Measurements from ENCODE around the gene BCL11A. TPM values are rescaled to one million over a fixed set of nuclear protein-coding genes. Genes with fewer than 3 reads are reported as not detected.

Gene BCL11A
- total RNA-seq, 1 experiment from 2014 or later: 15.6 TPM

GRCh38 chr2:60559880-60560279, 6.4 kb upstream of the BCL11A start:
- DNase-seq (ENCODE audit: low read depth): no peak

GRCh38 chr2:60558536-60558935, 5.1 kb upstream of the BCL11A start:
- no peak for DNase-seq (ENCODE audit: low read depth)

GRCh38 chr2:60557486-60557864, 4.0 kb upstream of the BCL11A start:
- no peak for DNase-seq (ENCODE audit: low read depth)

DNA sequence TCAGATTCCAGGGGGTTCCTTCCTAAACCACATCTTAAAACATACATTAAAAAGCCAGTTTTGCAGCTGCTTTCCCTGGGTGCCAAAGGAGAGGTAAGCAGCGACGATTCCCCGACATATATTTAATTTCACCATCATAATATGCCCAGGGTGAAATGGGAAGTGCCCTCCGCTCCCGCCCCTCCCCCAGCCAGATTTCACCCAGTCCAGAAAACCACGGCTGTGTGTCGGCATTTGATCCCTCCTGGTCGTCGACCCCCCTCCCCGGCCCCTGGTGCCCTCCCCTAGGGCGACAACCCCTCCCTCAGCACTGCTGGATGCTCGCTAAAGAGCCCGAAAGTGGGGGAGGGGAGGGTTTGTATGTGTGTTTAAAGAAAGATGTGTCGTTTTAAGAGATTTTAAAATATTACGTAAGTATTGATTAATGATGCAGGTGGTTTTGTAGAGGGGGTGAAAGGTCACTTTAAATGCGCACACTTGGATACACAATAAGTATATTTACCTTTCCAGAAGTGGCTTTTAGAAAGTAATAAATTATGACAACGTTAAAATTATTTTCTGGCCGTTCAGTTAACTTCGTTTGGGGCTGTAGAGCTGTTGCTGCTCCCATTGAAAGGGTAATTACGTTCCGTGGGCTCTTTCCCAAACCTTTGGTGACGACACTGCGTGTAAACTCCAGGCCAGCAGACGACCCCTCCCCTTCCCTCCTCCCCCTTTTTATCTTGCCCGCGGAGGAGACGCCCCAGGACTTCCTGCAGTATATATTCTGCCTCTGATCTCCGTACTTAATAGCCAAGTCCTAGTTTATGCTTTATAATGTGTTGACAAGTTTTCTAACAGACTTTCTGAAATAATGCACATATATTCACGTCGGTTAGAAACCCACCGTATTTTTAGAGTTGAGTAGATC, 3.4 kb upstream of the BCL11A start:
- DNase-seq (ENCODE audit: low read depth): no peak

GRCh38 chr2:60556175-60556574, 2.7 kb upstream of the BCL11A start:
- no peak for DNase-seq (ENCODE audit: low read depth)

DNA sequence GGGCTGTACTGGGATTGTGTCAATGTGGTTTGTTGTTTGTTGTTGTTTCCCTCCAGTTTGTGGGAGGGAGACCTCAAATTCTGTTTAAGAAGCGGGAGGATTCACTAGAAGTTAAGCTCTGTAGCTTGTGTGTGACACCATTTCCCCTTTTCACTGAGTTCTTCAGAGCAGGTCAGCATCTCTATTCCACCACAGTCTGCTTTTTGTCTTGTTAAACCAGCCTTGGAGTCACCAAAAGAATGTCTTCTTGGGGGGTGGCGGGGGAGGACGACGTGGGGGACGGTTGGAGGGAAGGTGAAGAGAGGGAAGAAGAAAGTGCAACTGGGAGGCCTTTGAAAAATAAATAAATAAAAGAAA, 2.3 kb upstream of the BCL11A start:
- no peak for DNase-seq (ENCODE audit: low read depth)

GRCh38 chr2:60555066-60555782, 1.8 kb upstream of the BCL11A start:
- DNase-seq (ENCODE audit: low read depth): peak; percentile 77

GRCh38 chr2:60554646-60555065, 1.2 kb upstream of the BCL11A start:
- DNase-seq (ENCODE audit: low read depth): no peak

DNA sequence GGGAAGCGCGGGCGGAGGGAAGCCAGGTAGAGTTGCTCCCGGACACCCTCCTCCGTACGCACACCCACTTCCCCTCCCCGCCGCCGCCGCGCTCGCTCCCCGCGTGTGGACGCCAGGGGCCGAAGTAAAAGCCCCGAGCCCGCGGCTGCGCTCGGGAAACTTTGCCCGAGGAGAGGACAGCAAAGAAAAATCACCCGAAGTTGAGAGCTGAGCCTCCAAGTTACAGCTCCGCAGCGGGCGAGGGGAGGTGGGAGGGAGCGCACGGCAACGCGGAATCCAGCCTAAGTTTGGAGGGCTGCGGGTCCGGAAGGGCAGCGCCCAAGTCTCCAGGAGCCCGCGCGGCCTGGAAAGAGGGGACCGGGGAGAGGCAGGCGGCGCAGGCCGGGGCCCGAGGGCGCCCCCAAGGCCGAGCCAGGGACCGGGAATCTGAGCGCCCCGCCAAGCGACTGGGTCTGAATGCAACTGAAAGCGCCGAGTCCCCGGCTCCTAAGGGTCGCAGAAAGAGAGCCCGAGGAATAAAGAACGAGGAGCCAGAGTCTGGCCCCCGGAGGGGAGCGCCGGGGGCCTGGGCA, 706 bp upstream of the BCL11A start:
- DNase-seq (ENCODE audit: low read depth): peak; percentile 53

- DNase-seq (ENCODE audit: low read depth): no peak
Measured at GRCh38 chr2:60552851-60553494, 481 bp downstream of the BCL11A start.

- DNase-seq (ENCODE audit: low read depth): no peak
Measured at GRCh38 chr2:60552078-60552850, 1.2 kb downstream of the BCL11A start.

DNA sequence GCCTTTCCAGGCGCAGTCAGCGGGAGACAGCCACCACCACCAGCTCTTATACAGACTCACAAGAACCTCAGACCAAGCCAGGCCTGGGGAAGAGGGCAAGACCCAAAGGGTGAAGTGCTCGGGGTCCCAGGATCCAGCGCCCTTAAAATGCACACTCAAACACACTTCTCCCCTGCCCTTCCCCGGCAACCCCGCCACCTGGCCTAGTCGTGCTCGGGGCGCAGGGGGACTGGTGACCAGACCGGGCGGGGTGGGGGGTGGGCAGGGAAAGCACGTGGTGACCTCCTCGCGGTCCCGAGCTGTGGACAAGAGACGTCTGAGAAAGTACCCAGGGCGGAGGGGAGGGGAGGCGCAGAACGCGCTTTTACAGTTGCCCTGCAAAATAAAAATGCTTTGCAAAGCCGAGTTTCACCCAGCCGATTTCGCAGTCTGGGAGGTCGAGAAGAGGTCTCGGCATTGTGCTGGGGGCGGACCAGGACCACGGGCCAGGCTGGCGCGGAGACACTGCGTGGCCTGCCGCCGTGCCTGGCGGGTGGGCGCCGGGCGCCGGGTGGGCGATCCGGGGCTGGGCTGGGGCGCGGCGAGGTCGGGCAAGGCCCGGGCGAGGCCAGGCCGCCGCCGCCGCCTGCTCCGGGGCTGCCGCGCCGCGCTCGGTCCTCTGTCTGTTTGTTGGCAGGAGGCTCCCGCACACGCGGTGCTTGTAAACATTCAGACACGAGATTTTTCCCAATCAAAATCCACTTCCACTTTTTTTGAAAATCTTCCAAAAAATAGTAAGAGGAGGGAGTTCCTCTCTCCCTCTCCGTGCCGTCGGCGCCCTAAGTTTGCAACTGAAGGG, 2.0 kb downstream of the BCL11A start:
- DNase-seq (ENCODE audit: low read depth): peak; percentile 31

DNA sequence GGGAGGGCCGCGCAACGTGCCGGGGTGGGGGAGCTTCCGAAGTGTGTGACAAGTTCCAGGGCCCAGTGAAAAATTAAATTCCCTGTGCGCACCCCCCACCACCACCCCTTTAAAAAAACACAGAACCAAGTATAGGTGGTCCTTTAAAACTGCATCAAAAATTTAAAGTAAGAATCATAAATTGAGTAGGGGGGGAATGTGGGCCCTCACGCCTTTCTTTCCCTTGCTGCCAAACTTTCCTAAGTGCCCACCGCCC, 2.5 kb downstream of the BCL11A start:
- no peak for DNase-seq (ENCODE audit: low read depth)

GRCh38 chr2:60550178-60550983, 3.1 kb downstream of the BCL11A start:
- peak; percentile 82 for DNase-seq (ENCODE audit: low read depth)

- DNase-seq (ENCODE audit: low read depth): no peak
Measured at GRCh38 chr2:60549928-60550177, 3.6 kb downstream of the BCL11A start.

- peak; percentile 54 for DNase-seq (ENCODE audit: low read depth)
Measured at GRCh38 chr2:60549238-60549927, 4.1 kb downstream of the BCL11A start.

- no peak for DNase-seq (ENCODE audit: low read depth)
Measured at GRCh38 chr2:60548845-60549237, 4.6 kb downstream of the BCL11A start.

DNA sequence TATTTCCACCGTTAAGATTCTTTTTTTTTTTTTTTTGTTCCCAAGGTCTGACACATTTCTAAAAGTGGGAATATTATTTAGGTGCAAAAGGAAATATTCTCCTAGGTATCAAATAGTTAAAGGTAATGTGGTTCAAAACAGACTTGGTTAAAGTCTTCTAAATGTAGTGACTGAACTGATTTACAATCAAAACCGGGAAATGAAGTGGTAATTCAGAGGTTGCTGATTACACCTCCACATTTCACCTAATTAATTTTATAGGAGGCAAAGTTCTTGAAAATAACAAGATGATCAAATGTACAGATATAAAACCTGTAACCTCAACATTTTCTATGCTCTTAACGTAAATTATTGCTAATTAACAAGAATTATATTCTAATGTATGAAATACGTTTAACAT, 5.1 kb downstream of the BCL11A start:
- DNase-seq (ENCODE audit: low read depth): no peak

DNA sequence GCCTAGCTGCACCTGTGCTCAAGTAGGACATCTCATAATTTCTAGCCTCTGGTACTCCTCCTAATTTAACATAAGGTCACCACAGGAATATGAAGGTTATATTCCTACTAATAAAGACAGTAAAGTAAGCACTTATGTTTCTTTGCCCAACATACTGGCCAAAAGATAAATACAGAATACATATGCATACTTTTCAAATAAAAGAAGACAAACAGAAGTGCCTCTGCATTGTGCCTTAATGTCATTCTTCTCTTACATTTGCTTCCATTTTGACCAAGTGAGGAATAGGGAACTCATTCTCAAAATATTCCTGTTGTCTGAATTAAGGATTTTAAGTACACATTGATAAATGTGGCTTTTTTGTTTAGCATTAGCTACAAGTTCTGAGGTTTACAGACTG, 5.6 kb downstream of the BCL11A start:
- DNase-seq (ENCODE audit: low read depth): no peak

Data from HT1080 (cell line).